Heart left ventricle (tissue), 16 donors: ENCODE results near the gene AMPD3. TPM values are rescaled to one million over a fixed set of nuclear protein-coding genes. Genes with fewer than 3 reads are reported as not detected.

Source experiments
- ATAC-seq, 4 donors: fragments of 200-7000 bp; cut with Tn5 transposase; one replicate each; pipeline ENCODE4 v1.9.1; 2020 to 2022; ENCODE audit warnings: moderate library complexity in 4 of 4, mild to moderate bottlenecking in 3 of 4, moderate number of reproducible peaks in 1 of 4
- DNase-seq, 5 donors: peaks; one replicate each; pipeline ENCODE4 v3.0.0-alpha.2; 2020
- H3K27ac ChIP-seq, 12 donors: fragments of 200-600 bp; sonication (generic) in 4 of 12; one replicate each; pipeline versions ENCODE4 v1.5.0 to v1.8.0; 2016 to 2022; ENCODE audit warnings: mild to moderate bottlenecking in 2 of 12
- H3K27me3 ChIP-seq, 9 donors: fragments of 200-600 bp; sonication (generic) in 2 of 9; one replicate each; pipeline versions ENCODE4 v1.5.1 to v1.8.0; 2016 to 2022; ENCODE audit warnings: mild to moderate bottlenecking in 3 of 9
- H3K36me3 ChIP-seq, 9 donors: fragments of 200-600 bp; sonication (generic) in 2 of 9; one replicate each; pipeline versions ENCODE4 v1.5.0 to v1.8.0; 2018 to 2022; ENCODE audit warnings: mild to moderate bottlenecking in 2 of 9
- H3K4me1 ChIP-seq, 12 donors: fragments of 200-600 bp; sonication (generic) in 4 of 12; one replicate each; pipeline versions ENCODE4 v1.5.0 to v1.8.0; 2016 to 2022; ENCODE audit warnings: mild to moderate bottlenecking in 3 of 12
- H3K4me3 ChIP-seq, 12 donors: fragments of 200-600 bp; sonication (generic) in 4 of 12; one replicate each; pipeline versions ENCODE4 v1.5.0 to v1.8.0; 2017 to 2022; ENCODE audit warnings: mild to moderate bottlenecking in 9 of 12, moderate library complexity in 4 of 12
- H3K9me3 ChIP-seq, 12 donors: fragments of 200-600 bp; sonication (generic) in 4 of 12; one replicate each; pipeline versions ENCODE4 v1.5.0 to v1.8.0; 2016 to 2022; ENCODE audit warnings: mild to moderate bottlenecking in 1 of 12
- POLR2A ChIP-seq, 2 donors: fragments of 450-650 bp; IDR thresholded peaks; one replicate each; pipeline ENCODE4 v1.6.1; 2017; ENCODE audit warnings: antibody characterized with exemption in 2 of 2, mild to moderate bottlenecking in 2 of 2, moderate library complexity in 2 of 2
- WGBS, 4 donors: extraction: QIAGEN DNeasy Blood & Tissue Kit in 2 of 4; methylation state at CpG; one replicate each; pipeline versions ENCODE4 v1.1.5 to v1.1.7; 2013 to 2018; 5-methylcytosine and 5-hydroxymethylcytosine counted together
- intact Hi-C, 10 donors: fragments of 100-400 bp; cut with DNase I; formaldehyde crosslinking; loops; one replicate each; pipeline versions ENCODE4 v1.11.1 to v1.14.2; 2022
- polyA plus RNA-seq, 2 donors: library from polyadenylated mRNA; stranded (reverse); fragments of 200-250 nt; gene quantifications; one replicate each; pipeline ENCODE4 v1.2.3, GENCODE V29; 2013
- total RNA-seq, 9 donors: library from RNA; depleted of rRNA in 2 of 9; stranded (reverse); fragments of >200 nt in 2 of 9; fragmentation: NEBNext Ultra II Directional in 3 of 9; extraction: Animal tissue kit (Norgen Biotek cat#: 25700) in 3 of 9; gene quantifications; one replicate each; pipeline versions ENCODE4 v1.1.0 to v1.2.4, GENCODE V29; 2016 to 2023
- TF ChIP-seq, protein P1 (sequence below), 12 donors: fragments of 200-600 bp; sonication (generic) in 4 of 12; IDR thresholded peaks; one replicate each; pipeline versions ENCODE4 v1.5.0 to v1.8.0; 2018 to 2022; ENCODE audit warnings: antibody characterized with exemption in 12 of 12, mild to moderate bottlenecking in 5 of 12
- donor health status: ischemic (EF 13 %, LVEDD 7.1; RV severe dilation, severe dysfunction).
- donor health status: healthy with polysubstance abuse.
- donor health status: DM: no; HTN: yes; CAD: no.
- donor health status: DM: no; HTN: no; CAD: no.
- donor health status: ischemic (EF 25% LVEDD 6.9; RV normal size, moderate dysfunction).
- donor health status: ischemic (EF 25% LVEDD 5.7; RV mildly dilated, moderate dysfunction).
- donor health status: healthy.
- donor health status: DM: yes; HTN: yes; CAD: no.
- donor health status: ischemic (EF 35%, LVEDD 5.7; RV mildly dilated, moderate dysfunction).
- donor health status: nonischemic (EF 11% LVEDD 7.7; RV severe dilation, severe dysfunction).
- donor health status: DM: yes; HTN: yes; CAD: no.
- donor health status: PGD.
- donor health status: ischemic (EF 29% LVEDD 5.4; RV normal size, mild dysfunction).
- donor health status: nonischemic (EF 23%, LVEDD 6.1; RV moderate dilation, normal function).

Gene AMPD3
- total and polyA plus RNA-seq, 11 donors, result 1.0 to 16.8 (median 2.7) TPM

DNA sequence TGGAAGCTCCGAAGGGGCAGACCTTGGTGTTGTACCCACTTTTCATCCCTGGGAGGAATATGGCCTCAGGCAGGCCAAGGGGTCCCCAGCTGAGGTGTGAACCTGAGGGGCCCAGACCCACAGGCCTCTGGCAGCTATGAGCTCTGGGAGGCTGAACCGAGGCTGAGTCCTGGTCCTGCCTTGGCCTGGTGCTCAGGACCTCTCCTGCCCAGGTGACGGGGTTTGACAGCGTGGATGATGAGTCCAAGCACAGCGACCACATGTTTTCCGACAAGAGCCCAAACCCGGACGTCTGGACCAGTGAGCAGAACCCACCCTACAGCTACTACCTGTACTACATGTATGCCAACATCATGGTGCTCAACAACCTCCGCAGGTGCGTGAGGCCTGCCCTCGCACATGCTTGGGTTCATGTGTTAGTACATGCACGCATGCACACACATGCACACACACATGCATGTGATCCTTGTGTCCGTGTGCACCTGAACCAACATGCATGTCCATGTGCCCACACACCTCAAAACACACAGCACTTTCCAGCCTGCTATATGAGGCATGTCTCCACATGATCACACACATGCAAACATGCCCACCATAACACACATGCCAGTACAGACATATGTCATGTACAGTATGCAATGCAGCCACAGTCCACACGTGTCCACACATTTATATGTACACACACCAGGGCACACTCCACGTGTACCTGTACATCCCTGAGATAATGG lies 45.0 kb downstream of the AMPD3 start:
- no peak for DNase-seq
- H3K4me1 ChIP-seq, result peaks cover 0 to 15% (median 0%) of the 10 kb centered on the region in 12 donors
- TF ChIP-seq POLR2A (IDR thresholded peaks at IDR 0.05), result no peak
- TF ChIP-seq, protein P1, sequence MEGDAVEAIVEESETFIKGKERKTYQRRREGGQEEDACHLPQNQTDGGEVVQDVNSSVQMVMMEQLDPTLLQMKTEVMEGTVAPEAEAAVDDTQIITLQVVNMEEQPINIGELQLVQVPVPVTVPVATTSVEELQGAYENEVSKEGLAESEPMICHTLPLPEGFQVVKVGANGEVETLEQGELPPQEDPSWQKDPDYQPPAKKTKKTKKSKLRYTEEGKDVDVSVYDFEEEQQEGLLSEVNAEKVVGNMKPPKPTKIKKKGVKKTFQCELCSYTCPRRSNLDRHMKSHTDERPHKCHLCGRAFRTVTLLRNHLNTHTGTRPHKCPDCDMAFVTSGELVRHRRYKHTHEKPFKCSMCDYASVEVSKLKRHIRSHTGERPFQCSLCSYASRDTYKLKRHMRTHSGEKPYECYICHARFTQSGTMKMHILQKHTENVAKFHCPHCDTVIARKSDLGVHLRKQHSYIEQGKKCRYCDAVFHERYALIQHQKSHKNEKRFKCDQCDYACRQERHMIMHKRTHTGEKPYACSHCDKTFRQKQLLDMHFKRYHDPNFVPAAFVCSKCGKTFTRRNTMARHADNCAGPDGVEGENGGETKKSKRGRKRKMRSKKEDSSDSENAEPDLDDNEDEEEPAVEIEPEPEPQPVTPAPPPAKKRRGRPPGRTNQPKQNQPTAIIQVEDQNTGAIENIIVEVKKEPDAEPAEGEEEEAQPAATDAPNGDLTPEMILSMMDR (IDR thresholded peaks at IDR 0.05), result no peak
- no peaks in the 10 kb centered on the region for H3K9me3 ChIP-seq
- intact Hi-C loops, result loop anchor here in 2 of 10 donors (10.0 kb wide), 1 partner anchor 95 kb away; no protein-coding TSS in a partner anchor
- H3K27me3 ChIP-seq, result no peaks in the 10 kb centered on the region
- H3K4me3 ChIP-seq, result no peak overlapping the region
- H3K36me3 ChIP-seq, result peaks cover 0 to 68% (median 0%) of the 10 kb centered on the region in 9 donors
- no peak overlapping the region for H3K27ac ChIP-seq
- ATAC-seq, result no peak
- 83 to 97% (median 94%) methylated on average over 8 to 15 of the region's 15 CpGs for WGBS, 4 donors

DNA sequence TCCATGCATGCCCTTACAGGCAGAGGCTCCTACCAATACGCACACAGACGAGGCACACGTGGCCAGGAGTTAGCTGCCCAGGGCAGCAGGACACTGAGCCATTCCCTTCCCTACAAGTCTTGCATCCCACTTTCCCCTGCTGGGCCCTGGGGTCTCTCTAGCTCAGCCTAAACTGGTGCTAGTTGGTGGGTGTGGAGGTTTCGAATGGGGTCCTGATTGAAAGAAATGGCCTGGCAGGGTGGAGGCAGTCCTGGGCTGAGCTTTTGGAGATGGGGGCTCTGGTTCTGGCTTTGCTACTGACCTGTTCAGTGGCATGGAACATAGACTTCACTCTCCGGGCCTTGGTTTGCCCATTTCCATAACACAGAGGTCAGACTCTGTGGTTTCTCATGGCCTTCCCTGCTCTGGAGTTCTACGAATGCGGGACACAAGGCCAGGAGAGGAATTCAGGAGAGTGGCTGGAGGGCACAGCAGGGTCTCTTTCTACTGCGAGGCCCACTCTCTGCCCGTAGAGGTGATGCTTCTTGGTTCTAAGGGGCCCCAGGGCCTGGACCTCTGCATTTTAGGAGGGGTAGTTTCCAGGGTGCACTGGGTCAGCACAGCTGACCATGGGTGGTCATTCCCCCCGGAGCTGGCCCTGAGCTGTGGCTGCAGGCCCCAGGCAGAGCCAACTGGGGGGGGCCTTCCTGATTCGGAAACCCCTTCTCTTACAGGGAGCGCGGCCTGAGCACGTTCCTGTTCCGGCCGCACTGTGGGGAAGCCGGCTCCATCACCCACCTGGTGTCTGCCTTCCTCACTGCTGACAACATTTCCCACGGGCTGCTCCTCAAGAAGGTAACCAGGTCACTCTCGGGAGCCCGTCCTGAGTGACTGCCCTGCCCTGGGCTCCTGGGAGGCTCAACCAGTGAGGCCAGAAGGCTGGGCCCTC lies 46.0 kb downstream of the AMPD3 start:
- peaks cover 0 to 69% (median 0%) of the 10 kb centered on the region in 9 donors for H3K36me3 ChIP-seq
- TF ChIP-seq, protein P1 (IDR thresholded peaks at IDR 0.05), result no peak
- TF ChIP-seq POLR2A (IDR thresholded peaks at IDR 0.05), result no peak
- H3K4me1 ChIP-seq, result peaks cover 0 to 24% (median 0%) of the 10 kb centered on the region in 12 donors
- DNase-seq (no peak), ATAC-seq (no peak)
- intact Hi-C loops, result loop anchor here in 1 of 10 donors (10.0 kb wide), 1 partner anchor 96 kb away; no protein-coding TSS in a partner anchor
- H3K27me3 ChIP-seq, result no peaks in the 10 kb centered on the region
- WGBS, 4 donors, result 91 to 95% (median 94%) methylated on average over 18 to 20 of the region's 20 CpGs
- H3K4me3 ChIP-seq, result no peak overlapping the region
- peak overlapping the region in 1 of 12 donors; percentile 90 for H3K27ac ChIP-seq
- no peaks in the 10 kb centered on the region for H3K9me3 ChIP-seq

DNA sequence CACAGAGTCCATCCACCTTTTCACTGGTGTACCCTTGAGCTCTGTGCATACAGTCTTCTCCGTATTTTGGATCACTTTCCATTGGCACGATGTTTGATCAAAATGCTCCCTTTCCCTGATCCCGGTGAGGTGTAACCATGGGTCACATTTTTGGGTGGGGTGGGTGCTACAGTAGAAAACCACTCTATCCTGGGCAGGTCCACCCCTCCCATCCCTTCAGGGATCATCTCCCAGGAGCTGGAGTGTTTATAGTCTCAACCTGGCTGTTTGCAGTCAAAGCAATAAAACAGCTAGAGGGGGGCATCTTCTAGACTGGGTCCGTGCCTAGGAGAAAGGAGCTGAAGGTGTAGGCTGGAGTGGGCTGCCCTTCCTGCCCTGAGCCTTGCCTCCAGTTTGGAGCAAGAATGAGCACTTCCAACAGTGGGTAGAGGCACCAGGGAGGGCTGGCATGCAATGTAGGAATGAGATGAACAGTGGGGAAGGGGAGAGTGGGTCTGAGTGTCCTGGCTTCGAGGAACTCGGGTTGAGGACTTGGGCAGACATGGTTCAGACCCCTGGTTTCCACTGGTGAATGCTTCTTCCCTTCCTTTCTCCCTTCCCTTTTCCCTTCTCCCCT lies 47.1 kb downstream of the AMPD3 start:
- no peak for DNase-seq
- TF ChIP-seq, protein P1 (IDR thresholded peaks at IDR 0.05), result no peak
- TF ChIP-seq POLR2A (IDR thresholded peaks at IDR 0.05), result no peak

More for the DNA sequence above, 47.1 kb downstream of the AMPD3 start:
- WGBS, 4 donors, result 94 to 97% (median 95%) methylated on average over 6 of the region's 6 CpGs
- Histone ChIP-seq H3K9me3 (no peaks in the 10 kb centered on the region), H3K27me3 (no peaks in the 10 kb centered on the region), H3K4me3 (no peak overlapping the region), H3K36me3 (peaks cover 0 to 60% (median 0%) of the 10 kb centered on the region in 9 donors), H3K27ac (peak overlapping the region in 1 of 12 donors; percentile 90), H3K4me1 (peaks cover 0 to 25% (median 0%) of the 10 kb centered on the region in 12 donors)
- ATAC-seq, result no peak
- intact Hi-C loops, result loop anchor here in 1 of 10 donors (10.0 kb wide), 1 partner anchor 97 kb away; no protein-coding TSS in a partner anchor
